ENCODE data around the gene APBA2. TPM values are rescaled to one million over a fixed set of nuclear protein-coding genes. Genes with fewer than 3 reads are reported as not detected.

APBA2 gene
- polyA plus RNA-seq, 4 donors = 0.67 to 3.2 (median 1.8) TPM

DNA sequence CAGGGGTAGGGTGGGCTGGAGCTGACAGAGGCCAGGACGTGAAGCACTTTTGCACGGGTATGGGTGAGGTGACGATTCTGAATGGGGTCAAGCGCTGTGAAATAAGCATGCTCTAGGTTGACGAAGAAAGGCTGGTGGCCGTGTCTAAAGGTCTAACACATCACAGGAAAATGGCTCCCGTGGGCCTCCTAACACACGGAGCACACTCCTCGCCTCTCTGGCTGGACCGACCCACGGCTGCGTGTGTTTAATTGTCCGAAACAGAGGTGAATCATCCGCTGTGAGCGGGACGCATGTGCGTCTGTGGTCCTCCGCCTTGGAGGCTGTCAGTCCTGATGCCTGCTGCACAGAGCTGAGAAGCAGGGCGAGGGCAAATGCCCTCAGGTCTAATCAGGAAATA, 253.3 kb downstream of the APBA2 start:
- H3K4me3 ChIP-seq (ENCODE audit: low read depth in 1 of 3, low read length in 3 of 3) = no peak overlapping the region
- DNase-seq (no peak), FAIRE-seq (no peak)
- H3K27ac ChIP-seq (ENCODE audit: low read depth in 1 of 3, low read length in 2 of 3) = no peak overlapping the region
- H3K4me1 ChIP-seq (ENCODE audit: control insufficient read depth in 3 of 3, insufficient read depth in 2 of 3, low read depth in 1 of 3, low read length in 2 of 3) = peaks cover 0 to 5% (median 0%) of the 10 kb centered on the region in 3 donors
- H3K9me3 ChIP-seq (ENCODE audit: control insufficient read depth in 2 of 2, insufficient read depth in 1 of 2, low read depth in 1 of 2, low read length in 1 of 2) = no peaks in the 10 kb centered on the region
- H3K27me3 ChIP-seq (ENCODE audit: control insufficient read depth in 3 of 3, insufficient read depth in 3 of 3, low read length in 3 of 3) = peaks cover 0 to 2% (median 0%) of the 10 kb centered on the region in 3 donors
- 89 to 92% (median 90%) methylated on average over 19 of the region's 19 CpGs for WGBS, 3 donors
- no peaks in the 10 kb centered on the region for H3K36me3 ChIP-seq (ENCODE audit: control insufficient read depth in 3 of 3, insufficient read depth in 2 of 3, low read depth in 1 of 3, low read length in 3 of 3)

DNA sequence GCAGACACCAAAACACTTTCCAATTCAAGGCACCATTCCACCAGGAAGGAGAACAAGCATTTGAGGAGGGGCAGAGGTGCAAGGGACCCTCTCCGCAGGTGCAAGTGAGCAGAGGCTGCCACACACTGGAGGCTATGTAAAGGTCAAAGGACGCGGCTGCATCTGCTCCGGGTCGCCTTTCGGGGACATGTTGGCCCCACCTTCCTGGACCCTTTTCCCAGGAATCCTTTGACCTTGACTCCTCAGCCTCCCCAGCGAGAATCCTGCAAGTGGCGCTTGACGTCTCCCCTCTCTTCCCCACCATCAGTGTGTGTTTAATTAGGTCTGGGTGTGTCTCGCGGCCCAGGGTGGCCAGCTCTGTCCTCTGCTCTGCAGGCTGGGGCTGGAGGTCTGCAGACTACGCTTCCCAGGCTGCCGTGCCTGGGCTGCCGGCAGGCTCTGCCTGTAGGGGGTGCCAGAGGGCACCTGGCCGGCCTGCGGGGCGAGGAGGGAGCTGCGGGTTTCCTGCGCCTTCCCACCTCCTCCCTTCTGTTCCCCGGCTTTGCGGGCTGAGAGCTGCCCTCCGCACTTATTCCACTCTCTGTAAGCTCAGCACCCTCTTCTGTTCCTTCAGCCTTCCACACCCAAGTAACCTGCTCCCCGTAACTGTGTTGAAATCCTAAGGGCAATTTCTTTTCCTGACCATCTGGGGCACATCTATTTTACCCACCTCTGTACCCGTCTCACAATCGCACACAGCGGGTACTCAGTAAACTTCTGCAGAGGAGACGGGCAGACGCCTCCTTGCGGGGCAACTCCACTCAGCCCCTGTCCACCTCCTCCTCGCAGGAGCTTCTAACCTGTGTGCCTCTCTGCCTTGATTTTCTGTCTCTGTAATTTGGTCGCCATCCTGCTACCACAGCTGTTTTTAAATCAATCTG, 254.0 kb downstream of the APBA2 start:
- H3K4me3 ChIP-seq (ENCODE audit: low read depth in 1 of 3, low read length in 3 of 3) = no peak overlapping the region
- no peaks in the 10 kb centered on the region for H3K36me3 ChIP-seq (ENCODE audit: control insufficient read depth in 3 of 3, insufficient read depth in 2 of 3, low read depth in 1 of 3, low read length in 3 of 3)
- no peak for FAIRE-seq
- peaks cover 0 to 5% (median 0%) of the 10 kb centered on the region in 3 donors for H3K4me1 ChIP-seq (ENCODE audit: control insufficient read depth in 3 of 3, insufficient read depth in 2 of 3, low read depth in 1 of 3, low read length in 2 of 3)
- peak; percentile 37 to 63 for DNase-seq
- H3K27ac ChIP-seq (ENCODE audit: low read depth in 1 of 3, low read length in 2 of 3) = no peak overlapping the region
- no peaks in the 10 kb centered on the region for H3K9me3 ChIP-seq (ENCODE audit: control insufficient read depth in 2 of 2, insufficient read depth in 1 of 2, low read depth in 1 of 2, low read length in 1 of 2)
- 6 to 14% (median 12%) methylated on average over 29 to 31 of the region's 31 CpGs for WGBS, 3 donors
- H3K27me3 ChIP-seq (ENCODE audit: control insufficient read depth in 3 of 3, insufficient read depth in 3 of 3, low read length in 3 of 3) = peaks cover 0 to 2% (median 0%) of the 10 kb centered on the region in 3 donors

DNA sequence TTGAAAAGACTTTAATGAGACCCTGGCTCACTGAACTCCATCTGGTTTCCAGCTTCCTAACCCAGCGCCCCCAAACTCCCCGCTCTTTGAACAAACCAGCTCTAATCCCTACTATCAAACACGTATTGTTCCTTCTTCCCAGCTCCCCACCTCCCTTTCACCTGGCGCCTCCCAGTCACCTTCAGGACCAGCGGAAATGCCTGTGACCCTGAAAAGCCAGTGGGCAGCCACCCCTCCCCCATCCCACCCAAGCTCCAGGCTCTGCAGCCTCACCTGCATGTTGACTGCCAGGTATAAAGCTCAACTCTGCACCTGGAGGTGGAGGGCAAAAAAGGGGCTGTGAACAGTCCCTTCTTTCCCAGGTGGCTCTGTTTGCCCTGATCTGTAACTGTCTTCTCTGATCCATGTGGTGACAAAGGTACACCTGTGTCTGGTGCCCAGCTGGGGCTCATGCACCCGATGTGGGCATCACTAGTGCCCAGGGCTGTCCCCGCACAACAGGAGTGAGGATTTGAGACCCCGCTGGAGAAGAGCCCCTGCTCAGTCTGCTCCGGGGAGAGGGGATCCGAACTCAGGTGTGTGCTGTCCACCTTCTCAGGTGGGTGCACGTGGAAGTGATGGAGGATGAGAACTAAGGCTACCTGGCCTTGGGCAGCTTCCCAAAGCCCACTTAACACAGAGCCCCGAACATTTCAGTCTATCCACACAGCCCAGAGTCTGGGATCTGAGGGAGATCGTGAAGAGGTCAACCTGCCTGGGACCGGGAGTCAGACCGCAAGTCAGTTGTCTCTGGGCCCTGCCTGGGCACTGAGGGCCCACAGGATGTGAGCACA, 254.9 kb downstream of the APBA2 start:
- Histone ChIP-seq H3K4me1 (ENCODE audit: control insufficient read depth in 3 of 3, insufficient read depth in 2 of 3, low read depth in 1 of 3, low read length in 2 of 3) (peaks cover 0 to 5% (median 0%) of the 10 kb centered on the region in 3 donors), H3K27me3 (ENCODE audit: control insufficient read depth in 3 of 3, insufficient read depth in 3 of 3, low read length in 3 of 3) (peaks cover 0 to 2% (median 0%) of the 10 kb centered on the region in 3 donors), H3K9me3 (ENCODE audit: control insufficient read depth in 2 of 2, insufficient read depth in 1 of 2, low read depth in 1 of 2, low read length in 1 of 2) (no peaks in the 10 kb centered on the region), H3K4me3 (ENCODE audit: low read depth in 1 of 3, low read length in 3 of 3) (no peak overlapping the region), H3K27ac (ENCODE audit: low read depth in 1 of 3, low read length in 2 of 3) (no peak overlapping the region), H3K36me3 (ENCODE audit: control insufficient read depth in 3 of 3, insufficient read depth in 2 of 3, low read depth in 1 of 3, low read length in 3 of 3) (no peaks in the 10 kb centered on the region)
- DNase-seq = no peak
- no peak for FAIRE-seq
- WGBS, 3 donors = 67 to 79% (median 72%) methylated on average over 15 of the region's 15 CpGs

DNA sequence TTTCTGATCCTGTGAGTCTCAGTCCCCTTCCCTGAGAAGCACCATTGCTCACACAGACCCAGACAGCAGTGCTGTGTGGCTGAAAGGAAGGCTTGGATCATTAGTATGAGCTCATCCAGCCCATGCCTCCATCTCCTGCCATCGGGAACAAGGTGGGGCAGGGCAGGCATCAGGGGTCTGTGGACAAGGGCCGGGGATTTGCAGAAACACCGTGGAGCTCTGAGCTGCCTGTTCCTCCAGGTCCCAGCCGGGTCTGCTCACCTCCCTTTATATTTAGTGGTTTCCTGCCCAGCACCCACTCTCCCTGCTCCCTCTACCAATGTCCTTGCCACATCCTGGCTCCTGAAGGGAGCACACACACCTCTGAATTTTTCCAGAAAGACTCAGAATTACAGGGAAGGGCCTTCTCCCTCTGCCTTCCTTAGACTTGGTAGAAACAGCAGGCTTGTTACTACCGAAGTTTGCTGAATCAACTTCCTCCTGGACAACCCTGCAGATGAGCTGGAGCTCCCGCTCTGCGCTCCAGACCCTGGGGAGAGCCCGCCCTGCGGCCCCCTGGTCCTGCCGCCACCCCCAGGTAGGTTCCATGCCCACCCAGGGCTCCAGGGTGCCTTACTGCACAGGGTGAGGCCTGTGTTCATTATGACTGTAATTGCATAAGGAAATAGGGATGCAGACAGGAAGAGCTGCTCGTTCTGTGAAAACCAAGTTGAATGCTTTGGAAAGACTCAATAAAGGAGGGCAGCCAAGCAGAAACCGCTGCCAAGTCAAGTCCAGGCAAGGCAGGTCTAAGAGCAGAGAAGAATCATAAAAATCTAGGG, 255.7 kb downstream of the APBA2 start:
- Histone ChIP-seq H3K36me3 (ENCODE audit: control insufficient read depth in 3 of 3, insufficient read depth in 2 of 3, low read depth in 1 of 3, low read length in 3 of 3) (no peaks in the 10 kb centered on the region), H3K4me3 (ENCODE audit: low read depth in 1 of 3, low read length in 3 of 3) (no peak overlapping the region), H3K4me1 (ENCODE audit: control insufficient read depth in 3 of 3, insufficient read depth in 2 of 3, low read depth in 1 of 3, low read length in 2 of 3) (peaks cover 0 to 5% (median 0%) of the 10 kb centered on the region in 3 donors), H3K27ac (ENCODE audit: low read depth in 1 of 3, low read length in 2 of 3) (no peak overlapping the region), H3K9me3 (ENCODE audit: control insufficient read depth in 2 of 2, insufficient read depth in 1 of 2, low read depth in 1 of 2, low read length in 1 of 2) (no peaks in the 10 kb centered on the region), H3K27me3 (ENCODE audit: control insufficient read depth in 3 of 3, insufficient read depth in 3 of 3, low read length in 3 of 3) (peaks cover 0 to 2% (median 0%) of the 10 kb centered on the region in 3 donors)
- FAIRE-seq (no peak), DNase-seq (no peak)
- 62 to 68% (median 68%) methylated on average over 12 of the region's 12 CpGs for WGBS, 3 donors

DNA sequence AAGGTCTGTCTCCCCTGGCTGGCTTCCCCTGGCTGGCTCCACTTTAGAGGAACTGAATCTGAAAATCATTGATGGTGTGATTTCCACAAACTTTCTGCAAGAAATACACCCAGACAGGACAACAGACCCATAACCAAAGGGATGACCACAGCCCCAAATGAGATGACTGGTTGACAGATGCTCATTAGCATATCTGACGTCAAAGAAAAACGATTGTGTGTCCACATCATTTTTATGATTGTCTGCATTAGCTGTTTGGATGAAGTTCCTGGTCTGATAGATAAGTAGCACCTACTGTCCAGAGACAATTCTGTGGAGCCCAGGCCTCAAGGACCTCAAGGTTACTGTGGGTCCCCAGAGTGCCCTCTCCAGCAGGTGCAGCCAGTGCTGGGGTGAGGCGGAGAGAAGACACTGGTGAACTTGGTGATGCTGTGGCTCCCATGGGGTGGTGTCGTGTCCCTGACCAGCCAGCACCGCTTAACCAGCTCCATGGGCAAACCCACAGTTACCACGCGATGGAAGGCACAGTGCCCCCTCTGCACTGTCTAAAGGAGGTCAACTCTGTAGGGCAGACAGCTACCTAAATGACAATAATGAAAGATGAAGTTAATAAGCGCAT, 256.5 kb downstream of the APBA2 start:
- WGBS, 3 donors = 84 to 86% (median 85%) methylated on average over 8 of the region's 8 CpGs
- FAIRE-seq (no peak), DNase-seq (no peak)
- Histone ChIP-seq H3K27ac (ENCODE audit: low read depth in 1 of 3, low read length in 2 of 3) (no peak overlapping the region), H3K27me3 (ENCODE audit: control insufficient read depth in 3 of 3, insufficient read depth in 3 of 3, low read length in 3 of 3) (peaks cover 0 to 2% (median 0%) of the 10 kb centered on the region in 3 donors), H3K4me3 (ENCODE audit: low read depth in 1 of 3, low read length in 3 of 3) (no peak overlapping the region), H3K36me3 (ENCODE audit: control insufficient read depth in 3 of 3, insufficient read depth in 2 of 3, low read depth in 1 of 3, low read length in 3 of 3) (no peaks in the 10 kb centered on the region), H3K9me3 (ENCODE audit: control insufficient read depth in 2 of 2, insufficient read depth in 1 of 2, low read depth in 1 of 2, low read length in 1 of 2) (no peaks in the 10 kb centered on the region), H3K4me1 (ENCODE audit: control insufficient read depth in 3 of 3, insufficient read depth in 2 of 3, low read depth in 1 of 3, low read length in 2 of 3) (peaks cover 0 to 5% (median 0%) of the 10 kb centered on the region in 3 donors)

DNA sequence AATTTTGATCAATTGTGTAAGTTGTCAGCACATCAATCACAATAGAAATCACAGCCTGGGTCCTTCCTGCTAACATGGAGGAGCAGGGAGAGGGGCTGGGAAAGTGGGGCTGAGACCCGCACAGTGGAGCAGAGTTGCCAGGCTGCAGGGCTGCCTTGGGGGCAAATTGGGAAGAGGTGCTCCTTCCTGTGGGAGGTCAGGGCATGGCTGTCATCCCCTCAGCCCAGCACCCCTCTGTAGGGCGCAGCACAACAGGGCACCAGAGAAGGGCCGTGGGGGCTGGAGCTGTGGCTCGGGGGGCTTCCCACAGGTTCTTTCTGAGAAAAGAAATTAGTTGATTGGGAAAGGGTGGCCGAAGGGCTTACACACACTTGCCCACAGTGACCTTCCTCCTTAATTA, 257.5 kb downstream of the APBA2 start:
- FAIRE-seq (no peak), DNase-seq (no peak)
- peaks cover 0 to 5% (median 0%) of the 10 kb centered on the region in 3 donors for H3K4me1 ChIP-seq (ENCODE audit: control insufficient read depth in 3 of 3, insufficient read depth in 2 of 3, low read depth in 1 of 3, low read length in 2 of 3)
- H3K9me3 ChIP-seq (ENCODE audit: control insufficient read depth in 2 of 2, insufficient read depth in 1 of 2, low read depth in 1 of 2, low read length in 1 of 2) = no peaks in the 10 kb centered on the region
- peaks cover 0 to 2% (median 0%) of the 10 kb centered on the region in 3 donors for H3K27me3 ChIP-seq (ENCODE audit: control insufficient read depth in 3 of 3, insufficient read depth in 3 of 3, low read length in 3 of 3)
- no peak overlapping the region for H3K4me3 ChIP-seq (ENCODE audit: low read depth in 1 of 3, low read length in 3 of 3)
- no peak overlapping the region for H3K27ac ChIP-seq (ENCODE audit: low read depth in 1 of 3, low read length in 2 of 3)
- WGBS, 3 donors = 89 to 94% (median 93%) methylated on average over 5 of the region's 5 CpGs
- H3K36me3 ChIP-seq (ENCODE audit: control insufficient read depth in 3 of 3, insufficient read depth in 2 of 3, low read depth in 1 of 3, low read length in 3 of 3) = no peaks in the 10 kb centered on the region

DNA sequence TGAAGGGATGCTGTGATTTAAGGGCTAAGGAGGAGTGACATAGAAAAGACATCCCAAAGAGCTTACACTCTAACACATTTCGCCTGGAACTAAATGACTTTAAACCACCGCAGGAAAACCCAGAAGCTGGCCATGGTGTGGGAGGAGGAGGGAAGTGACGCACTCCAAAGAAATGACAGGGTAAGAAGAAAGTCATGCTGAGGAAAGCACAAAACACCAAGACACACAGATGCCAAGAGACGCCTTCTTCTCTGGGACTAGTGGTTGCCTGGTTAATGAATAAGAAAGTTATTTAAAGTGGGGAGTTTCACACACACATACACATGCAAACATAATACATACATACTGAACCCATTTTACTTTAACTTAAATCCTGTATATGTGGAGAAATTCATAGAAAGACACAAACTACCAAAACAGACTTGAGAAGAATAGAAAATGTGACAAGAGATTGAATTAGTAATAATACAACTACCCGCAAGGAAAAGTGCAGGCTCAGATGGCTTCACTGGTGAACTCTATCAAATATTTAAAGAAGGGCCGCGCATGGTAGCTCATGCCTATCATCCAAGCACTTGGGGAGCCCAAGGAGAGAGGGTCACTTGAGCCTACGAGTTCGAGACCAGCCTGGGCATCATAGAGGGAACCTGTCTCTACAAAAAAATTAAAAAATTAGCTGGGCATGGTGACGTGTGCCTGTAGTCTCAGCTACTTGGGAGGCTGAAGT, 258.3 kb downstream of the APBA2 start:
- H3K4me3 ChIP-seq (ENCODE audit: low read depth in 1 of 3, low read length in 3 of 3) = no peak overlapping the region
- 85 to 87% (median 86%) methylated on average over 10 of the region's 10 CpGs for WGBS, 3 donors
- FAIRE-seq = no peak

More for the DNA sequence above, 258.3 kb downstream of the APBA2 start:
- peaks cover 0 to 2% (median 0%) of the 10 kb centered on the region in 3 donors for H3K27me3 ChIP-seq (ENCODE audit: control insufficient read depth in 3 of 3, insufficient read depth in 3 of 3, low read length in 3 of 3)
- H3K4me1 ChIP-seq (ENCODE audit: control insufficient read depth in 3 of 3, insufficient read depth in 2 of 3, low read depth in 1 of 3, low read length in 2 of 3) = peaks cover 0 to 5% (median 0%) of the 10 kb centered on the region in 3 donors
- H3K36me3 ChIP-seq (ENCODE audit: control insufficient read depth in 3 of 3, insufficient read depth in 2 of 3, low read depth in 1 of 3, low read length in 3 of 3) = no peaks in the 10 kb centered on the region
- no peak for DNase-seq
- no peak overlapping the region for H3K27ac ChIP-seq (ENCODE audit: low read depth in 1 of 3, low read length in 2 of 3)
- no peaks in the 10 kb centered on the region for H3K9me3 ChIP-seq (ENCODE audit: control insufficient read depth in 2 of 2, insufficient read depth in 1 of 2, low read depth in 1 of 2, low read length in 1 of 2)

Measured in small intestine (tissue), 7 donors.